Body of pancreas (tissue), 4 donors: ENCODE measurements around the gene SYTL1.

ENCODE experiments used
- CTCF ChIP-seq, 7 experiments: fragments of 450-650 bp in 4 of 7; fragments of 200-600 bp in 3 of 7; sonication (generic) in 3 of 7; IDR thresholded peaks; one replicate each; pipeline ENCODE4 v1.5.1; 2016 to 2019; ENCODE audit warnings: antibody characterized with exemption in 7 of 7
- POLR2A ChIP-seq, 3 donors: fragments of 450-650 bp; IDR thresholded peaks; one replicate each; pipeline ENCODE4 v1.6.1; 2016; ENCODE audit warnings: antibody characterized with exemption in 3 of 3, mild to moderate bottlenecking in 2 of 3

GRCh38 chr1:27335506-27336422 is 6.1 kb upstream of the SYTL1 start:
- TF ChIP-seq CTCF (IDR thresholded peaks at IDR 0.05) (no peak), POLR2A (IDR thresholded peaks at IDR 0.05) (no peak)
